GM19455 (cell line): ENCODE results near the gene SLC16A4.
"Not testable (repeated sequence)": the region's sequence is repeated elsewhere in the genome, so short reads cannot be mapped to it uniquely, and the experiment has no call there.

Source experiments
- ATAC-seq: cut with Tn5 transposase; IDR thresholded peaks from one replicate; pipeline ENCODE4 v1.9.1; 2021; ENCODE audit not compliant: unreplicated experiment

SLC16A4 gene

DNA sequence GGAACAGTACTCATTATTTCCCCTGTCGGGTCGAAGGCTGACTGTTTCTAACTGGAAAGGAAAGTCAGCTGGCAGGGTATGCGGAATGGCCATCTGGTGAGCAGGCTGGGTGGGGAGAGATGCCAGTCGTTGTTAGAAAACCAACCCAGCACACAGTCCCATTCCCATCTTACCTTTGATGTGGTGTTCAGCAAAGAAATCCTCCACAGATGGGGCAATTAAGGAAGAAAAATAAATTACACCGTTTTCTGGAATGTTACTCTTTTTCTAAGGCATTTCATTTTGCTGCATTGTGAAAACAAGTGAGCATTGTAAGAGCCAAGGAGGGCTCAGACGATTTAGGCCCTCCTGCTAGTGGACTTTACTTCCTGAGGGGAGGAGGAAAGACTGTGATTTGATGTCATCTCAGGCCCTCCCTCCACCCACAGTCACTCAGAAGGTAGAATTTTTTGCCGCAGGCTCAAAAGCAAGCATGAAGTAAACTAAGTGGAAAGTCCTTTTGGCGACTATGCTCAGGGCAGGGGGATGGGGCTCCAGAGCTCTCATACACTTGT, at the start of gene SLC16A4:
SLC16A4 (minus strand) TSS at position 335 of the 554 bp plus-strand sequence. CDS start 1,703 bp downstream, outside the sequence.
- ATAC-seq: no peak

- ATAC-seq: not testable (repeated sequence)
These were observed 49.0 kb upstream of the SLC16A4 start for GRCh38 chr1:110439873-110440272.

DNA sequence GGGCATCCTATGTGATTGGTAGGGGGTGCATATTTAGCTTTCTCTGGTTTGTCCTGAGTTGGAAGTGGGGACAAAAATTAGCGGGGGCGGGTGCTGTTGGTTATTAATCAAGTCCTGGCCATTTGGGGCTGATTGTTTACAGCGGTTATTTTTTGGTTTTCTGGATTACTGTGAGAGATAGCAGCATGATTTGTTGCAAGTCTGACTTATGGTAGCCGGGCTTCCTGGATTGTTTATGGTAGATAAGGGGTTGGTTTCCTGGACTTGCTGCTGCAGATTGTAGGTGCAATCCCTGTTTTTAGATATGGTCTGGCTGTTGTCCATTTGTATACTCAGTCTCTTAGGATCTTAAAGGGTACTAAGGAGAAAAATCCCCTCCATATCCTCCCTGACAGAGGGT, 48.1 kb upstream of the SLC16A4 start:
- ATAC-seq: no peak

- ATAC-seq: not testable (repeated sequence)
These were observed 46.9 kb upstream of the SLC16A4 start for GRCh38 chr1:110437645-110438299.

DNA sequence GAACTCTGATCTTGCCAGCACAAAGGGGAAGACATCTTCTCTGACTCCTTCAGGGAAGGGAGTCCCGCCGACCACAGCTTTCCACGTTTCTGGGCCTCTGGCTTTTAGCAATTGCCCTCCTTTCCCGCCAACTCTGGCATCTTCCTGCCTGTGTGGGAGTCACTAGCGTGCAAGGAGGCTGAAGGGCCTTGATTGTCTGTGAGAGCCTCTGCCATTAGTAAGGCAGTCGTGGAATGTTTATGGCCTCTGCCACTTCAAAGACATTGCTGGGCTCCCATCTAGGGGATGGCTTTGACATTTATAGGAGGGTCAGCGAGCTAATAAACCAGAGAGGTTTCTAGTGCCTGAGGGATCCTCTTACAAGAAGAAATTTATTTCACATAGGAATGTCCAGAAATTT, 45.8 kb upstream of the SLC16A4 start:
- no peak for ATAC-seq

DNA sequence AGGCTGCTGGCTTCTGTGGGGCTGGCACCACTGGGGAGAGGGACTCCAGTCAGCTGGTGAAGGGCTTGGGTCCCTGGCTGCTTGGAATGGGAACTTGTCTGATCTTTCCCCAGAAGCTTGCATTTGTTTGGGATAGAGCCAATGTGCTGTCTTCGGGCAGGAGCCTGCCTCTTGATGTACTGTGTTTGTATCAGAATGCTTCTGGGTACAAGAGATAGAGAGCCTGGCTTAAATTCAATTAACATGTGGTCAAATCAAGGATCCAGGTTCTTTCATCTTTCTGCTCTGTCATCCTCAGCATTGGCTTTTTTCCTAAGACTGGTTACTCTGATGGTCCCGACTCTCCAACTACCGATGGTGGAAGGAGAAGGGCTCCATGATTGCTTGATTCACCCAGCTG, 44.1 kb upstream of the SLC16A4 start:
- ATAC-seq: no peak

DNA sequence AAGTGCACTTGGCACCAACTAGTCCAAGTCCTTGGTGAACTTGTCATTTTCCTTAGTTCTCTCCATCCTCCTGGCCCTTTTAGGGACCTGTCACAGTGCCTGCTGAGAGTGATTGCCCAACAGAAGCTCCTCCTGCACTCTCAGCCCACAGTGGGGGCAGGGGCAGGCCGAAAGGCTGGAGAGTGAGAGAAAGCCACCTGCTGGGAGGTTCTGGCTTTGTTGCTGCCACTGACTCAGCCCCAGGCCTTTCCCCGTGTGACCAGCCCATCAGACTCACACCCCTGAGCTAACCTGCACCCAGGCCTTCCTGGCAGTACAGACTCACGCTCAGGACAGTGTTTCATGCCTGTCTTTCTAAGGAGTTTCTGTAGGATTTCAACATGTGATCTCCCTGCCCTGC, 43.0 kb upstream of the SLC16A4 start:
- ATAC-seq: no peak

- no peak for ATAC-seq
These were observed 42.4 kb upstream of the SLC16A4 start for GRCh38 chr1:110433213-110433612.

DNA sequence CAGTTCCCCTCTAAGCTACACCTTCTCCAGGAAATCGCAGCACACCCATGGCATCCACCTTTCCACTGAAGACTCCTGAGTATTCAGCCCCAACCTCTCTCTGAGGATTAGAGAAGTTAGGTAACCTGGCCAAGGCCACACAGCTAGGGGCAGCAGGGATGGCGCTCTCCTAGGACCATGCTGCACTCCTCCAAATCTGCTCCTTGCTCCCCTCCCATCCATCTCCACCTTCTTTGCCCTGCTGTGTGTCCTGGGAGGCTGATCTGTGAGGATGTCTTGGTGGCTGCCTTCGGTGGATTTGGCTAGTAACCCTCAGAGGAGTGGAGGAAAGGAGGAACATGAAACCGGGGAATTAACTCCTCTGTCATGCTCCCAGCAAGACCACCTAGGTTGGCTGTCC, 40.1 kb upstream of the SLC16A4 start:
- no peak for ATAC-seq

GRCh38 chr1:110430366-110430765, 39.5 kb upstream of the SLC16A4 start:
- ATAC-seq: no peak

- ATAC-seq: no peak
These were observed 38.1 kb upstream of the SLC16A4 start for GRCh38 chr1:110428946-110429345.

DNA sequence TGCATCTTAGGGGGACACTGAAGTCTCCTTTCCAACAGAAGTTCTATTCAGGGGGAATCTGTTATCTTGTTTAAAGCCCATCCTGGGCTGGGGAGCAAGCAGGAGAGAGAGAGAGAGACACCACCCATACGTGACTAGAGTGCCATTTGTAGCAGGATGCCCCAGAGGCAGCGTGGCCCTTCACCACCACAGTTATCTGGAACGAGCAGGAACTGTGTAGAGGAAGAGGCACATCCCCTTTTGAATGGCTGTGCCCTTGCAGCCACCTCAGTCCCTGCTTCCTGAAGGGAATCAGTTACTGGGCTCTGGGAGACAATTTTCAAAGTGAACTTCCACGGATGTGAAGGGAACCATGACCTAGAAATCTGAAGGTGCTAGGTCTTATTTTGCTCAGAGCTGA, 36.0 kb upstream of the SLC16A4 start:
- no peak for ATAC-seq

DNA sequence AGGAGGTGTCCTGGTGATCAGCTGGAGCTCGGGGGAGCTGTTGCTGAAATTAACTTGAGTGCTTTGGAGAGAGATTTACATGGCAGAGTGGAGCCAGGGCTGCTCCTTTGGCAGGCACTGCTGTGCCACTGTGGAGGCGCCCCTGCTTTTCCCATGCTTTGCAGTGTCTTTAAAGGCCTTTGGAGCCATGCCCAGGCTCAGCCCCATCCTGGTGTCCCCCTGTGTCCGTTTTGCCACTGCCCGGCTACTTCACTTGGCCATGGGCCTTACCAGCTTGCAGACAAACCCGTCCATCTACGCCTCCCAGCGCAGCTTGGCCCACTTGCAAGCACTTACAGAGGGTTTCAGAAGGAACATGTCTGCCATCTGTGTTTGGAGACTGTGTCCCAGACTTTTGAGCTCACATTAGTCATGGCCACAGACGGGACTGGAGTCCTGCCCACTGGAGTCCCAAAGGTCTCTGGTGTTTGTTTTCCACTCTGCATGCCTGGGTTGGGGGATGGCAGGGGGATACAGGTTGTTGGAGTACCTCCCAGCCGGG, 34.9 kb upstream of the SLC16A4 start:
- no peak for ATAC-seq

DNA sequence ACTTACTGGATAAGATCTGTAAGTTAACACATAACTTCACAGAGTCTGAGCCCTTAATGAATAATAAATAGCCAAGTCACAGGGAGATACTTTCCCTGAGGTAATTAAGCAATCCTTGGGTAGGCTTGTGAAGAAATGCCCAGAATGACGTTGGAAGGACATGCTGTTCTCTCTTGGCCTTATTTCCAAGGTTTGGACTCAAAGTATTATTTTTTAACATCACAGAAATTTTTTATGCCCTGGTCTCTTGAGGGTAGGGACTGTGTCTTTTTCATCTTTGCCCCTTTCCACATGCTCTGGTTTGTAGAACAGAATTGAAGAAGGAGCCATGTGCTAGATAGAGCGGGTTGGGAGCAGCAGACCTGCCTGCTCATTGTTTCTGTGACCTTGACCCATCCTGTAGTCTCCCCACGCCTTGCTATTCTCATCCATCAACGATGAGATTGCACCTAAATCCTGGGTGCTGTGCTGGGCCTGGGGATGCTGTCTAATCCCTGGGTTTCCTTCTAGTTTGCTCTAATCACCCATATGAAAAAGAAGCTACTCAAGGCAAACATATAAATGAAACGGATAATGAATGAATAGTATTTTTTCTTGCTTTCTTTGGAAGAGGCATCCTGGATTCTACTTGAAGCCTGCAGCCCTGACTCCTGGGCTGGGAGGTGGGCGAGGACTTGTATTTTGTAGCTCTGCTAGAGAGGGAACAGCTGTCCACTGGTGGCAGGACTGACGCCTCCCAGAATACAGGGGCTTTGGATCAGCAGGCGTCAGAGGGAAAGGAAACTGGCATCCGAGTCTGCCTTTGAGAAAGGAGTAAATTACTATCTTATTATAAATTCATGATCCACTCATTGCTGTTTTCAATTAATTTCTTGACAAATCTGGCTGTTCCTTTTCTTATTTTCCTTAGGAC, 34.1 kb upstream of the SLC16A4 start:
- ATAC-seq: no peak

DNA sequence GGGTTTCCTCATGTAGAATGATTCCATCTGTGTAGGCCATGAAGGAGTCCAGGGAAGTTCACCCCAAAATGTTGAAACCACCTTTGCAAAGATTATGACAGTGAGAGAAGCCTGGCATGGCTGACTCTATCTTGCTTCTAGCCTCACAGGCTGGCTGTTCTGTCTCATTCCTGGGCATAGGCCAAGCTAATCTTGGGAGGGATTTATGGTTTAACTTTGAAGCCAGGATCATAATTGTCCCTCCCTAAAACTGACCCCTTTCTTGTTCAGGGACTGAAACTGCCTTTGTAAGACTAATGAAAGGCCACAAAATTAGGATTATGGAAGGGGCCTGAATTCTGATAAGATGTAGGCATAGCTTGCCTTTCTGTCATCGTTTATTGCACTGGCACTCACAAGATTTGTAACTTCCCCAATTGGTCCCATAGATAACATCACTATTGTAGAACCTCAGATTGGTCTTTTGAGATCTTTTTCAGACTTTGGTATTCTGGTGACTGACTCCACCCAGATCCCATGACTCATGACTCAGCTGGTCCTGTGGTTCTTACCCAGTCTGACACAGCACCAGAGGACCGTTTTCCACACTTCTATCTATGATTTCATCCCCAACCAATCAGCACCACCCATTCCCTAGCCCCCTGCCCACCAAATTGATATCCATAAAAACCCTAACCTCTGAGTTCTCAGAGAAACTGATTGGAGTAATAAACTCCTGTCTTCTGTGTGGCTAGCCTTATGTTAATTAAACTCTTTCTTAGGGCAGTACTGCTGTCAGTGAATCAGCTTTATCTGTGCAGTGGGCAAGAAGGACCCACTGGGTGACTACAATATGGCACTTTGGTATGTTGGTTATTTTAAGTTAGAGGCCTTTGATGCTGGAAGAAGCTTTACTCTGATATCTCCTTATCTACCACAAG, 30.3 kb upstream of the SLC16A4 start:
- ATAC-seq: no peak

DNA sequence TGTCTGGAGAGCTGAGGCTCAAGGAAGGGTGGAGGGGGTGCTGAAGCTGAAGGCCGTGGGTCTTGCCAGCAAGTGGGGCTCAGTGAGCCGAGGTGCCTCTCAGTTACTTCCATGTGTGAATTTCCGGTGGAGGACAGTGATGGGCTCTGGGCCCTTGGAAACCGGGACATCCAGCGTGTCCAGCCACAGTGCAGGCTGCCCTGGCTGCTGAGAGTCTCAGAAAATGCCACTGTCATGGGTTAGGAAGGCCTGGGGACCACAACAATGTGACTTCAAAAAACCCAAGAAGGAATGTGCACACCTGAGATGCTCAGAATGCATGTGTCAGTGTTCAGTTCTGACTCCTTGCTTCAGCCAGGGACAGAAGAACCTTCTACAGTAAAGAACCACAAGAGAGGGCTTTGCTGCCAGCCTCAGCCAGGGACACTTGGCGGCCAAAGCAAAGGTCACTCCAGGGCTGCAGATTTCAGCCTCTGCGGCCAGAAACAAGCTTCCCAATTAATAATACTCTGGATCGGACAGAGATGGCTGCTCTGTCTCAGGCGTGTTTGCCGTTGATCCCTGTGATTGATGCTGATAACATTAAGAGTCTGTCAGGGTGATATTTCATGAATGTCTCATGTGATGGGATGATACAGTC, 29.3 kb upstream of the SLC16A4 start:
- ATAC-seq: no peak

DNA sequence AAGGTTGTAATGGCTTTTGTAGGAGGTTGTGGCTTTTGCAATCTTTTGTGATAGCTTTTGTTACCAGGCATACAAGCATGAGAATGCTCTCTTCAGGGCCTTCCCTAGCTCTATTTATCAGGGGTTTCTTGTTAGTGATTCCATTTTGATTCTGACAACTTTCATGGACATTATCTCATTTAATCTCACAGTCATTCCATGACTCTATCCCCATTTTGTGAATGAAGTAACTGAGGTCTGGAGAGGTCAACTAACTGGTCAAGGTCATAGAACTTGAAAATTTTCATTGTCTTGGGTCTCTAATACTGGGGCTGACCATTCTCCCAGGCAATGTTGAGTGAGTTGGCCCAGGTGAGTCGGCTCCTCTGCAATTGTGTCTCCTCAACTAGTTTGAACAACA, 27.9 kb upstream of the SLC16A4 start:
- ATAC-seq: no peak

GRCh38 chr1:110413045-110413444, 22.2 kb upstream of the SLC16A4 start:
- not testable (repeated sequence) for ATAC-seq

GRCh38 chr1:110412576-110412975, 21.8 kb upstream of the SLC16A4 start:
- no peak for ATAC-seq

GRCh38 chr1:110411173-110411735, 20.4 kb upstream of the SLC16A4 start:
- ATAC-seq: no peak
